Stimulated activated CD8-positive, alpha-beta memory T cell treated with anti-CD3 and anti-CD28 coated beads, Interleukin-12 subunit alpha, Interleukin-12 subunit beta, amount 100 ng/mL, for 1 hour (primary cell): ENCODE results near the gene NOS1.

Source experiments
- DNase-seq: peaks from one replicate; pipeline ENCODE4 v3.0.0-alpha.2; 2020; ENCODE audit warnings: low read depth

Gene NOS1

GRCh38 chr12:117363953-117364486 lies 2.6 kb upstream of the NOS1 start:
- DNase-seq: no peak

DNA sequence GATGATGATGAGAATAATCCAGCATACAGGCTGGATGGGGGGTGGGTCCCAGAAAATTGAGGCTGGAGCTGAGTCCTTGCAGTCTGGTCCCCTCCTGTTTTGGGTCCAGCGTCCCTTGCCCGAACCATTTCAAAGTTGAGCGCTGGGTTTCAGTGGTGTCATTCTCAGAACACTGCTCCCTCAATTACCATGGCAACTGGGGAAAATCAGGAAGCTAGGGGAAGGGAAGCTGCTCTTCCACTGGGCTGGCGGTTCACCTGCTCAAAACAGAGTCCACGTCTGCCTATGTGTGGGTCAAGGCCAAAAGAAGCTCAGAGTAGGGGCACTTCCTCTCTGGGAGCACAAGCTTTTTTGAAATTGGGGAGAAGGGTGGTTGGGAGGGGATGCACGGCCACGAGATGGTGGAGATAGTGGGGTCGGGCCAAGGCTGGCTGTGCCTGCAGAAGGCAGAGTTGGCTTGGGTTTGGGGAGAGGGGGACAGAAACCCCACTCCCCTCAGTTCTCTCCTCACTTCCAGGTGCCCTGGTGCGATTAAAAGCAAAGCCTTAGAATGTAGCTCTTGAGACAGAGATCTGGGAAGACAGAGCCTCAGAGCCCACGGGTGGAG lies 1.7 kb upstream of the NOS1 start:
- DNase-seq: no peak

DNA sequence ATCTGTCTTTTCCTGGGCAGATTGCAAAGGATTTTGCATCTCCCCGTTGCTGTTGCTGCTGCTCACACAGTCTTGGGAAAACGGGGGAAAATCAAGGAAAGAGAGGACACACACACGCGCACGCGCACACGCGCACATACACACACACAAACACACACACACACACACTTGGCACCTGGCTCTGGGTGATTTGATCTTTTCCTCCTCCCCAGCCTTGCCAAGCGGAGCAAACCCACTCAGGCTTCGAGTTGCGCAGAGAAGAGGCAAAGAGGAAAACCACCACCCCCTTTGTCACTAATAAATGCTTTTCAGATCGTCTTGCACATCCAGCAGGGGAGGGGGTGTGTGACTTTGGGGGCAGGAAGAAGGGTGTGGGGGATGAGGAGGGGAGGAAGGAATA lies 965 bp upstream of the NOS1 start:
- no peak for DNase-seq

GRCh38 chr12:117361905-117362304 lies 479 bp upstream of the NOS1 start:
- no peak for DNase-seq

GRCh38 chr12:117360551-117361346 lies 677 bp downstream of the NOS1 start:
- DNase-seq: no peak

DNA sequence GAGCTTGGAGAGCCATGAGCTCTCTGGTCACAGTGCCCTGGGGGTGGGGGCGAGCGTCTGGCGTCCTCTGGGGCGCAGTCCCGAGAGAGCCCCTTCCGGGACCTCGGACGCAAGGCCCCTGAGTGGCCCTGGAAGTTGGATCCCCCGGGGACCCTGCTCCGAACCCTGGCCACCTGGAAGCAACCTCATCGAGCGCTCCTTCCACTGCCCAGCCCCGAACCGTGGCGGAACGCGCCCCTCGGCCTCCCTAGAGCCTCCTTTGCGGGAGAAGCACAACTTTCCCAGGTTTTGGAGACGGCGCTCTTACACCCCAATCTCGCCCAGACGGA lies 1.2 kb downstream of the NOS1 start:
- no peak for DNase-seq

DNA sequence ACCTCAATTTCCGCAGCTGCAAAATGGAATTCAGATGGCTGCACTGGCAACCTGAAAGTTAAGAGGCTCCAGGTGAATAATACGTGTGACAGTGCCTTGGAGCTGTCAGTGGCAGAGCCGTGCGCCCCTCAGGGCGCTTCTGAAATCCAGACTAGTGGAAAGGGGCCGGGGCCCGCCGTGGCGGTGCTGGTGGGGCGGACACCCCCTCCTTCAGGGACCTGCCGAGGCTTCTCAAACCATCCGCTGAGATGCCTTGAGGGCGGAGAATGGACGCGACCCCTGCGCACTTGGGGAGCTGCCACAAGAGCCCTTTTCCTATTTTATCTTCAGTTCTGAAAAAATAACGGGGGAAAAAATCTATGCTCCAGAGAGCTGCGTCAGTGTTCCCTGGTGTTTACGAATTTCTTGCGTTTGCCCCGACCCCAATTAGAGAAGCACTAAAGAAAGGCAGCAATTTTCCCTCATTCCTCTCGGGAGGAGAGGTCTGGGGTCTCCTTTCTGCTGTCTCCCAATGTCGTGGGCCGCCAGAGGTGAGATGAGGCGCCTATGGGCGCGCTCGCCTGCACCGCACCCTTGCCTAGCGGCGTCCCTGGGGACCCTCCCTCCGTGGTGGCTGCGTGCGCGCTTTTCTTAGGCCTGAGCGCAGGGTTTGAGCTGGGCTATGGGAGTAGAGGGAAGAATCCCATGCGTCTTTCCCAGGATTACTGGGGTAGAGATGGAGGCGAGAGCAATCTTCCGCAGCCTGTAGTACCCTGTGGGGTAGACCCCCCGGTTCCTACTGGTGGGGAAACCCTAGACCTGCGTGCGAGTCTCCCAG lies 2.2 kb downstream of the NOS1 start:
- DNase-seq: no peak

- no peak for DNase-seq
Measured at GRCh38 chr12:117356048-117356447, 5.4 kb downstream of the NOS1 start.

DNA sequence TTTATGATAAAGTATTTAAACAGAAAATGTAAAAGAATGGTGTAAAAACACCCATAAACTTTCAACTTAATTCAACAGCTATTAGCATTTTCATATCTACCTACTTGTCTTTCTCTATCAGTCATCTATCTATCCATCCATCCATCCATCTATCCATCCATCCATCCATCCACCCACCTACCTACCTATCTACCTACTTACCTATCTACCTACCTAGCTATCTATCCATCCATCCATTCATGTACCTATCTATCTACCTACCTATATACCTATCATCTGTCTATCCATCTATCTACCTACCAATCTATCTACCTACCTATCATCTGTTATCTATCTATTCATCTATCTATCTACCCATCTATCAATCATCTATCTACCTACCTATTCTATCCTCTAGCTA lies 8.5 kb downstream of the NOS1 start:
- no peak for DNase-seq

- no peak for DNase-seq
Measured at GRCh38 chr12:117352206-117352605, 9.2 kb downstream of the NOS1 start.

GRCh38 chr12:117350140-117350539 lies 11.3 kb downstream of the NOS1 start:
- no peak for DNase-seq

DNA sequence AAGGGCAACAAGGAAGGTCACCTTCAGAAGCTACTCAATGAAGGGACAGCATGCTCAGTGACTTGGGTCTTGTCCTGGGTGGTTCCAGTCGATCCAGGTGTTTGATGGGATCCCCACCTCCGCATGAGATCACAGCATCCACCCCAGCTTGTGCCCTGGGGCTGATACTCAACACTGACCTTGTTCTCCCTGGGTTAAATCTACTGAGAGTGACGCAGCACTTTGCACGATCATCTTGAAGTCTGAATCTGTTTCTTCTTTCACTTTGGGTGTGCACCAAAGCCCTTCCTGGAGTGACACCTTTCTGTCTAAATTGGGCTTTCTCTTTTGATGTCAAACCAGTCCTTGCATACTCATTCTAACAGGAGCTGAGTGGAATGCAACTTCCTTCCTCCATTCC lies 13.8 kb downstream of the NOS1 start:
- DNase-seq: no peak

- no peak for DNase-seq
Measured at GRCh38 chr12:117344716-117345115, 16.7 kb downstream of the NOS1 start.

DNA sequence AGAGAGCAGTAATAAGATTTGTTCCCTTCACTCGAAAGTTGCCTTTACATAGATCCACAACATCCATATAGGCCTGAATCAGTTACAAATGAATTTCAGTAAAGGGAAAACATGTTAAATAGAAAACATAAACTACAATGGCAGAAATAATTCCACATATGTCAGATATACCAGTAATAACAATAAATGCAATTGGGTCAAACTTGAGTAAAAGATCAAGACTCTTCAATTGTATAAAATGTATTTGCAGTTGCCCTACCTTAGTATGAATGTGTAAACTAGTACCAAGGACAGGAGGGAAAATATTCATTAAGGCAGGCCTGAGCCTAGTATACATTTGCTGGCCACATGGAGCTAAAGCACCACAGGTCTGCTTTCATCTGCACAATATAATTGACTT lies 17.6 kb downstream of the NOS1 start:
- DNase-seq: no peak

DNA sequence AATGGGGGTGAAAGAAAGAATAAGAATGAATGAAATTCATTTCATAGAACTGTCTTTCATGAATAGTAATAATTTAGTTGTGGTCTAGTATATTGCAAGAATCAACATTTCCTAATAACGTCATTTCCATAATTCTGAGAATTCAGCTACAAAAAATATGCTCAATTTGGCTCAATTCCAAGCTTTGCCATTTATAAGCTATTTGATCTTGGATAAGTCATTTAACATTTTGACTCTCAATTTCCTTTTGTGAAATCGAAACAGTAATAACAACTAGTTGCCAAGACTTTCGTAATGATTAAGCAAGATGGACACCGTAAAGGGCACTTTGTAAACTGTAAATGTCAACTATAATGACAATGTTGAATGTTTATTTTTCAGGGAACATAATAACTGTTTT lies 18.1 kb downstream of the NOS1 start:
- DNase-seq: no peak

- no peak for DNase-seq
Measured at GRCh38 chr12:117342682-117343081, 18.7 kb downstream of the NOS1 start.

DNA sequence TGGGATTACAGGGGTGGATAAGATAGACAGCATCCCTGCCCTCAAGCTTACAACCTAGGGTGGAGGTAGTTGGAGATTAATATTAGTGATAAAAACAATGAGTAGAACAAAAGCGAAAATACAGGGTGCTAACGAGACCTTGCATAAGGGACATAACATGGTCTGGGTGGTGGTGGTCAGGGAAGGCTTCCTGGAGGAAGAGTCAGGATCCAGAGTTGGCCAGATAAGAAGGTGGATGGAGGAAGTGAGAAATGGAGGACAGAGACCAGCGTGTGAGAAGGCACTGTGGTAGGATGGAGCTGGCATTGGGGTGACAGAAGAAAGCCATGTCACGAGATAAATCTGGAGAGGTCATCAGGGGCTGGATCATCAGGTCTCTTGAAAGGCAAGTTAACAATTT lies 19.2 kb downstream of the NOS1 start:
- no peak for DNase-seq

GRCh38 chr12:117339104-117339503 lies 22.3 kb downstream of the NOS1 start:
- DNase-seq: no peak

DNA sequence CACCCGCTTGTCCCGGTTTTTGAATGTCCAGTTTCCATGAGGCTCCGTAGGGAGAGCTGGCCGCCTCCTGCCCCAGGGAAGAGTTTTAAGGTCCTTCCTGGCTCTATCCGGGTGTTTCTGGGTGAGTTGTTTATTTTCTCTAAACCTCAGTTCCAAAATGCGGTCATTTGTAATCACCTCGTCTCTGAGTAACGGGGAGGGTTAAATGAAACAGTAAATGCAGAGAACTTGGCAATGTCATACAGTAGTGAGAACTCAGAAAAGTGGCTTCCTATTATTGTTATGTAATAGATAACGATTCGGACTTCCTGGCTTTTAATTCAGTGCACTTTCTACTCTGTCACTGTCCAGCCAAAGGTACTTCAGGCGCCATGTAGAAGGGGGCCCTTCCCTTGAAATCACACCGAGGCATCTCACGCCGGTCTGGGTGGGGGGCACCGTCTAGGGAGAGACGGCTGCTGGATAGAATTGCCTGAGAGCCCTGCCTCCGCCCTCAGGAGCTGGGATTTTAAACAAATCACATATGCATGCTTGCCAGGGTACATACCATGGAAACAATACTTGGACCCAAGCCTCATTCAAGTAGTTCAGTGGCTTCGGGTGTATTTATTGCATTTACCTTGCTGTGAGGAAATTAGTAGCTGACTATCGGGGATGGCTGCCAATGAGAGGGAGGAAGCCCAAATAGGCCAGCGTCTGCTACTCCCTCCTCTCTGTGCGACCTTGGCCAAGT lies 26.4 kb downstream of the NOS1 start:
- no peak for DNase-seq

DNA sequence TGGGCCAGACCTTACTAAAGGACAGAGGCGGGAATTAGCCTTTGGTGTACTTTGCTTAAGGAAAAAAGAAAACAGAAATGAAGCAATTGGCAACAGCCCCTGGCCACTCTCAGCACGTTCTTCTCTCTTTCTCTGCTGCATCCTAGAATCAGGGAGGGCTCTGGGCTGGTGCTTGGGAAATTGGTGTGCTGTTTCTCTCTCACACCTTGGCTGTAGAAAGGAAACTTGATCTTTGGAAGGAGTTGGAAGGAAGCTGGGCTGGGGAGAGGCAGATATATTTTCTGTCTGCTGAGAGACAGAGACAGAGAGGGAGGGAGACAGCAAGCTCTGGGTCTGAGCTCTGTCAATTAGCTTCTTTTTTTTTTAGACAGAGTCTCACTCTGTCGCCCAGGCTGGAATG lies 27.4 kb downstream of the NOS1 start:
- no peak for DNase-seq

DNA sequence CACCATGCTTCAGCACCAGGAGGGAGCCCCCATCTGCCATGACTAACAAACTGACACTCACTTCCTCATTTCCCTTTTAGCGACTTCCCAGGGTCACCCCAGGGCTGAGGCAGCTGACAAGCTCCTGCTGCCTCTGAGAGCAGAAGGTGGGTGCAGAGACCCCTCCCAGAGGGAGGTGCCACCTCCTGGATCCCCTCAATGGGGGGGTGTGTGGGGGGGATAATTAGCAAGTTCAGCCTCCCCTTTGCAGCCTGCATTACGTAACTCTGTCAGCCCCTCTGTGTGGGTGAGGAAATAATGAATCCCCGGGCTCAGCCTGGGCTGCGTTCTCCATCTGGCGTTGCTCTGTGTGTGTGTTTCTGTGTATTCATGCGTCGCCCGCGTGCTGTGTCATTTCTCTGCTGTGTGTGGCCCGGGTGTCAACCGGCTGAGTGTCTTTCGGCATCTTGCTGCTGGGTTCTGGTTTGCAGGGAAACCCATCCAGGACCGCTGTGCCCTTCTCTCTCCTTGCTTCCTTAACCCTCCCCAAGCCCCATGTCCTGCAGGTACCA lies 28.0 kb downstream of the NOS1 start:
- DNase-seq: no peak

DNA sequence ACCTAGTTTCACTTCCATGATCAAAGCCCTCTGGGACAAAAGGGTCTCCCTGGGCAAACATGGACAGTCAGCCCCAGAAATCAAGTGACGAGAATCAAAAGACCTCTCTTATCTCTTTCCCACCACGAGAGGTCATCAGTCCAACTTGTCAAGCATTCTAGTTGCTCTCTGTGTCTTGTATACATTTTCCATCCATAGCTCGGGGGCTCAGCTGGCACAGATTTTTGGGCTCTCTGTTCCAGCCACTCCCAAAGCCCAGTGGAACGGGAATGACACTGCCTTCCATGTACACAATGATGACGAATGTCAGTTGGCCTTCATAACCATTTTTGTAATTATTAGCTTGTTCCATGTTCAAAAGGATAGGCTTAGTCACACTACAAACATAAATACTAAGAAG lies 29.7 kb downstream of the NOS1 start:
- no peak for DNase-seq
